ENCODE measurements around the gene DXO. TPM values are rescaled to one million over a fixed set of nuclear protein-coding genes. Genes with fewer than 3 reads are reported as not detected.

Gene DXO
- total and polyA plus RNA-seq, 4 donors: 4.5 to 11.0 (median 9.3) TPM

- Histone ChIP-seq H3K27me3 (ENCODE audit: control insufficient read depth in 4 of 4, insufficient read depth in 4 of 4, low read length in 3 of 4) (no peaks in the 10 kb centered on the region), H3K4me1 (ENCODE audit: control insufficient read depth in 4 of 4, insufficient read depth in 4 of 4, low read length in 3 of 4) (peaks cover 4 to 27% (median 22%) of the 10 kb centered on the region in 4 donors), H3K9ac (ENCODE audit: low read depth in 1 of 2, low read length in 2 of 2) (no peak overlapping the region), H3K36me3 (ENCODE audit: control insufficient read depth in 4 of 4, insufficient read depth in 3 of 4, low read depth in 1 of 4, low read length in 3 of 4) (peaks cover 8 to 56% (median 30%) of the 10 kb centered on the region in 4 donors), H3K27ac (ENCODE audit: low read depth in 1 of 2, low read length in 2 of 2) (no peak overlapping the region), H3K4me3 (ENCODE audit: low read depth in 1 of 3, low read length in 3 of 3) (no peak overlapping the region), H3K9me3 (ENCODE audit: control insufficient read depth in 4 of 4, low read length in 3 of 4) (no peaks in the 10 kb centered on the region)
- DNase-seq (ENCODE audit: low spot score): no peak
- 95% methylated on average over 3 of the region's 3 CpGs for WGBS
- TF ChIP-seq CTCF (IDR thresholded peaks at IDR 0.05; ENCODE audit: low read depth, low read length, missing input control) (no peak), GABPA (IDR thresholded peaks at IDR 0.05 in 1 of 2, conservative IDR thresholded peaks at IDR 0.05 in 1 of 2) (no peak), TAF1 (conservative IDR thresholded peaks at IDR 0.05) (no peak), FOXA1 (IDR thresholded peaks at IDR 0.05) (no peak), REST (IDR thresholded peaks at IDR 0.05) (no peak), YY1 (IDR thresholded peaks at IDR 0.05) (no peak), MAX (IDR thresholded peaks at IDR 0.05) (no peak), RXRA (IDR thresholded peaks at IDR 0.05) (no peak), HNF4G (IDR thresholded peaks at IDR 0.05) (no peak), SP1 (IDR thresholded peaks at IDR 0.05) (no peak), NR2F2 (IDR thresholded peaks at IDR 0.05) (no peak), JUND (IDR thresholded peaks at IDR 0.05) (no peak), EGR1 (IDR thresholded peaks at IDR 0.05; ENCODE audit: low read depth in 2 of 2) (no peak), FOXA2 (IDR thresholded peaks at IDR 0.05) (no peak), RAD21 (IDR thresholded peaks at IDR 0.05) (no peak)
- TF ChIP-seq, protein P1, sequence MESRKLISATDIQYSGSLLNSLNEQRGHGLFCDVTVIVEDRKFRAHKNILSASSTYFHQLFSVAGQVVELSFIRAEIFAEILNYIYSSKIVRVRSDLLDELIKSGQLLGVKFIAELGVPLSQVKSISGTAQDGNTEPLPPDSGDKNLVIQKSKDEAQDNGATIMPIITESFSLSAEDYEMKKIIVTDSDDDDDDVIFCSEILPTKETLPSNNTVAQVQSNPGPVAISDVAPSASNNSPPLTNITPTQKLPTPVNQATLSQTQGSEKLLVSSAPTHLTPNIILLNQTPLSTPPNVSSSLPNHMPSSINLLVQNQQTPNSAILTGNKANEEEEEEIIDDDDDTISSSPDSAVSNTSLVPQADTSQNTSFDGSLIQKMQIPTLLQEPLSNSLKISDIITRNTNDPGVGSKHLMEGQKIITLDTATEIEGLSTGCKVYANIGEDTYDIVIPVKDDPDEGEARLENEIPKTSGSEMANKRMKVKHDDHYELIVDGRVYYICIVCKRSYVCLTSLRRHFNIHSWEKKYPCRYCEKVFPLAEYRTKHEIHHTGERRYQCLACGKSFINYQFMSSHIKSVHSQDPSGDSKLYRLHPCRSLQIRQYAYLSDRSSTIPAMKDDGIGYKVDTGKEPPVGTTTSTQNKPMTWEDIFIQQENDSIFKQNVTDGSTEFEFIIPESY (IDR thresholded peaks at IDR 0.05): no peak
- TF ChIP-seq, protein P2, sequence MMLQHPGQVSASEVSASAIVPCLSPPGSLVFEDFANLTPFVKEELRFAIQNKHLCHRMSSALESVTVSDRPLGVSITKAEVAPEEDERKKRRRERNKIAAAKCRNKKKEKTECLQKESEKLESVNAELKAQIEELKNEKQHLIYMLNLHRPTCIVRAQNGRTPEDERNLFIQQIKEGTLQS (IDR thresholded peaks at IDR 0.05): no peak
These were observed 15.1 kb downstream of the DXO start for GRCh38 chr6:31956796-31957195.
